Omental fat pad (tissue), 4 donors: ENCODE data around the gene ABCG5. TPM values are rescaled to one million over a fixed set of nuclear protein-coding genes. Genes with fewer than 3 reads are reported as not detected.

Experiments
- ATAC-seq: fragments of 150-250 bp; one replicate; pipeline ENCODE4 v1.9.1; 2016; ENCODE audit warnings: mild to moderate bottlenecking, moderate library complexity; ENCODE audit not compliant: low FRiP score
- DNase-seq: peaks from one replicate; pipeline ENCODE4 v3.0.0-alpha.2; 2019; ENCODE audit warnings: low spot score
- CTCF ChIP-seq, 3 donors: fragments of 450-650 bp; IDR thresholded peaks; one replicate each; pipeline ENCODE4 v1.5.1; 2016 to 2017; ENCODE audit warnings: antibody characterized with exemption in 3 of 3, mild to moderate bottlenecking in 3 of 3, moderate library complexity in 2 of 3
- total RNA-seq, 4 donors: library from RNA; depleted of rRNA; stranded (reverse); fragments of >200 nt; gene quantifications; one replicate each; pipeline ENCODE4 v1.1.0, GENCODE V29; 2016

The ABCG5 gene
- total RNA-seq, 4 donors from 2014 or later, result not detected

- DNase-seq, result no peak
- no peak for TF ChIP-seq CTCF (IDR thresholded peaks at IDR 0.05)
- no peak for ATAC-seq
Measured at GRCh38 chr2:43796206-43796605, 42.4 kb downstream of the ABCG5 start.

GRCh38 chr2:43794956-43795355, 43.7 kb downstream of the ABCG5 start:
- DNase-seq (no peak), ATAC-seq (no peak)
- no peak for TF ChIP-seq CTCF (IDR thresholded peaks at IDR 0.05)

- ATAC-seq (no peak), DNase-seq (no peak)
- TF ChIP-seq CTCF (IDR thresholded peaks at IDR 0.05), result no peak
Measured at GRCh38 chr2:43792653-43793052, 46.0 kb downstream of the ABCG5 start.

GRCh38 chr2:43791035-43791765, 47.4 kb downstream of the ABCG5 start:
- ATAC-seq, result no peak
- TF ChIP-seq CTCF (IDR thresholded peaks at IDR 0.05), result no peak
- DNase-seq, result no peak

- no peak for DNase-seq
- no peak for ATAC-seq
Measured at GRCh38 chr2:43790147-43790546, 48.5 kb downstream of the ABCG5 start.

GRCh38 chr2:43788646-43789045, 50.0 kb downstream of the ABCG5 start:
- no peak for TF ChIP-seq CTCF (IDR thresholded peaks at IDR 0.05)
- no peak for DNase-seq
- no peak for ATAC-seq

More at GRCh38 chr2:43790147-43790546, 48.5 kb downstream of the ABCG5 start:
- no peak for TF ChIP-seq CTCF (IDR thresholded peaks at IDR 0.05)

- DNase-seq (no peak), ATAC-seq (no peak)
- TF ChIP-seq CTCF (IDR thresholded peaks at IDR 0.05), result no peak
Measured at GRCh38 chr2:43787895-43788294, 50.7 kb downstream of the ABCG5 start.
